ENCODE results near the gene GNPAT.

The GNPAT gene

GRCh38 chr1:231252336-231252735 is 11.3 kb downstream of the GNPAT start:
- no peak overlapping the region for H2AFZ ChIP-seq (ENCODE audit: low read depth, low read length)
- no peak overlapping the region for H3K4me3 ChIP-seq (ENCODE audit: low read length)
- TF ChIP-seq CTCF (IDR thresholded peaks at IDR 0.05; ENCODE audit: low read depth, low read length) (no peak), EZH2phosphoT487 (IDR thresholded peaks at IDR 0.05; ENCODE audit: low read depth) (no peak)
- H3K27me3 ChIP-seq (ENCODE audit: low read depth, low read length), result no peaks in the 10 kb centered on the region
- no peak overlapping the region for H3K4me2 ChIP-seq (ENCODE audit: low read length)
- H3K9me3 ChIP-seq (ENCODE audit: insufficient read depth, low read length), result peaks cover 6% of the 10 kb centered on the region; the same call in 1 of the 2 replicates
- no peak overlapping the region for H3K9ac ChIP-seq (ENCODE audit: low read length)
- H3K4me1 ChIP-seq (ENCODE audit: low read length), result no peaks in the 10 kb centered on the region
- peaks cover 27% of the 10 kb centered on the region for H3K79me2 ChIP-seq (ENCODE audit: low read length)
- H4K20me1 ChIP-seq (ENCODE audit: insufficient read depth, low read length), result 0 out of 2 replicates have a peak, but pooled peaks cover under 1% of the 10 kb centered on the region
- H3K27ac ChIP-seq (ENCODE audit: low read length), result no peak overlapping the region
- peaks cover 65% of the 10 kb centered on the region for H3K36me3 ChIP-seq (replicated peaks; ENCODE audit: low read depth, low read length)

- Histone ChIP-seq H4K20me1 (ENCODE audit: insufficient read depth, low read length) (no peaks in the 10 kb centered on the region), H3K9ac (ENCODE audit: low read length) (no peak overlapping the region), H3K9me3 (ENCODE audit: insufficient read depth, low read length) (peaks cover 26% of the 10 kb centered on the region), H3K4me1 (ENCODE audit: low read length) (peaks cover 15% of the 10 kb centered on the region), H3K79me2 (ENCODE audit: low read length) (0 out of 2 replicates have a peak, but pooled peaks cover 4% of the 10 kb centered on the region), H2AFZ (ENCODE audit: low read depth, low read length) (no peak overlapping the region), H3K27ac (ENCODE audit: low read length) (no peak overlapping the region), H3K27me3 (ENCODE audit: low read depth, low read length) (no peaks in the 10 kb centered on the region), H3K36me3 (replicated peaks; ENCODE audit: low read depth, low read length) (peaks cover 86% of the 10 kb centered on the region), H3K4me3 (ENCODE audit: low read length) (no peak overlapping the region), H3K4me2 (ENCODE audit: low read length) (no peak overlapping the region)
- TF ChIP-seq EZH2phosphoT487 (IDR thresholded peaks at IDR 0.05; ENCODE audit: low read depth) (no peak), CTCF (IDR thresholded peaks at IDR 0.05; ENCODE audit: low read depth, low read length) (no peak)
Observed at GRCh38 chr1:231260351-231260750, 19.3 kb downstream of the GNPAT start.

- Histone ChIP-seq H3K4me1 (ENCODE audit: low read length) (peaks cover 15% of the 10 kb centered on the region), H3K27ac (ENCODE audit: low read length) (no peak overlapping the region)
- TF ChIP-seq CTCF (IDR thresholded peaks at IDR 0.05; ENCODE audit: low read depth, low read length) (no peak), EZH2phosphoT487 (IDR thresholded peaks at IDR 0.05; ENCODE audit: low read depth) (no peak)
Observed at GRCh38 chr1:231264642-231265041, 23.6 kb downstream of the GNPAT start.

GRCh38 chr1:231265379-231265778 is 24.4 kb downstream of the GNPAT start:
- no peak overlapping the region for H3K9ac ChIP-seq (ENCODE audit: low read length)
- no peak overlapping the region for H3K4me2 ChIP-seq (ENCODE audit: low read length)
- peaks cover 6% of the 10 kb centered on the region; the same call in 1 of the 2 replicates for H3K9me3 ChIP-seq (ENCODE audit: insufficient read depth, low read length)
- H3K36me3 ChIP-seq (replicated peaks; ENCODE audit: low read depth, low read length), result peaks cover 78% of the 10 kb centered on the region
- H3K79me2 ChIP-seq (ENCODE audit: low read length), result no peaks in the 10 kb centered on the region
- no peak overlapping the region for H2AFZ ChIP-seq (ENCODE audit: low read depth, low read length)
- H3K4me3 ChIP-seq (ENCODE audit: low read length), result no peak overlapping the region
- no peaks in the 10 kb centered on the region for H3K27me3 ChIP-seq (ENCODE audit: low read depth, low read length)
- H3K4me1 ChIP-seq (ENCODE audit: low read length), result peaks cover 15% of the 10 kb centered on the region
- TF ChIP-seq EZH2phosphoT487 (IDR thresholded peaks at IDR 0.05; ENCODE audit: low read depth) (no peak), CTCF (IDR thresholded peaks at IDR 0.05; ENCODE audit: low read depth, low read length) (no peak)
- no peaks in the 10 kb centered on the region for H4K20me1 ChIP-seq (ENCODE audit: insufficient read depth, low read length)
- no peak overlapping the region for H3K27ac ChIP-seq (ENCODE audit: low read length)

More at GRCh38 chr1:231264642-231265041, 23.6 kb downstream of the GNPAT start:
- H3K79me2 ChIP-seq (ENCODE audit: low read length), result no peaks in the 10 kb centered on the region
- peaks cover 78% of the 10 kb centered on the region for H3K36me3 ChIP-seq (replicated peaks; ENCODE audit: low read depth, low read length)
- no peaks in the 10 kb centered on the region for H3K27me3 ChIP-seq (ENCODE audit: low read depth, low read length)
- H2AFZ ChIP-seq (ENCODE audit: low read depth, low read length), result no peak overlapping the region
- H3K9ac ChIP-seq (ENCODE audit: low read length), result no peak overlapping the region
- H3K4me3 ChIP-seq (ENCODE audit: low read length), result no peak overlapping the region
- H4K20me1 ChIP-seq (ENCODE audit: insufficient read depth, low read length), result no peaks in the 10 kb centered on the region
- H3K4me2 ChIP-seq (ENCODE audit: low read length), result no peak overlapping the region
- peaks cover 6% of the 10 kb centered on the region; the same call in 1 of the 2 replicates for H3K9me3 ChIP-seq (ENCODE audit: insufficient read depth, low read length)

All from OCI-LY3 (cell line).